ENCODE measurements around the gene OAS2. TPM values are rescaled to one million over a fixed set of nuclear protein-coding genes. Genes with fewer than 3 reads are reported as not detected.

Gene OAS2
- total RNA-seq, 1 donor from 2014 or later, result 96.4 TPM

GRCh38 chr12:113022563-113023297, 44.4 kb downstream of the OAS2 start:
- no peaks in the 10 kb centered on the region for H3K4me1 ChIP-seq
- intact Hi-C loops (cut with DNase I), result no loop called here
- H3K36me3 ChIP-seq, result no peaks in the 10 kb centered on the region
- H3K9me3 ChIP-seq, result no peaks in the 10 kb centered on the region
- no peak for DNase-seq
- H3K4me3 ChIP-seq, result no peak overlapping the region
- TF ChIP-seq CTCF (IDR thresholded peaks at IDR 0.05), result no peak
- ATAC-seq, result no peak
- H3K27me3 ChIP-seq (ENCODE audit: low read depth), result no peaks in the 10 kb centered on the region
- no peak overlapping the region for H3K27ac ChIP-seq

- ATAC-seq, result no peak
Observed at GRCh38 chr12:113027726-113028125, 49.4 kb downstream of the OAS2 start.

GRCh38 chr12:113030875-113031525, 52.7 kb downstream of the OAS2 start:
- no peak for DNase-seq
- peak; percentile 49 to 77 for ATAC-seq
- intact Hi-C loops (cut with DNase I), result no loop called here

More at GRCh38 chr12:113027726-113028125, 49.4 kb downstream of the OAS2 start:
- H3K27me3 ChIP-seq (ENCODE audit: low read depth), result no peaks in the 10 kb centered on the region
- H3K36me3 ChIP-seq, result no peaks in the 10 kb centered on the region
- H3K27ac ChIP-seq, result no peak overlapping the region
- no peaks in the 10 kb centered on the region for H3K9me3 ChIP-seq
- H3K4me3 ChIP-seq, result no peak overlapping the region
- DNase-seq, result no peak
- TF ChIP-seq CTCF (IDR thresholded peaks at IDR 0.05), result no peak
- no peaks in the 10 kb centered on the region for H3K4me1 ChIP-seq
- intact Hi-C loops (cut with DNase I), result no loop called here

GRCh38 chr12:113039911-113040445, 61.7 kb downstream of the OAS2 start:
- Histone ChIP-seq H3K4me3 (no peak overlapping the region), H3K27ac (no peak overlapping the region), H3K27me3 (ENCODE audit: low read depth) (no peaks in the 10 kb centered on the region), H3K4me1 (no peaks in the 10 kb centered on the region), H3K9me3 (no peaks in the 10 kb centered on the region), H3K36me3 (no peaks in the 10 kb centered on the region)
- DNase-seq, result no peak
- TF ChIP-seq CTCF (IDR thresholded peaks at IDR 0.05), result no peak
- no peak for ATAC-seq
- intact Hi-C loops (cut with DNase I), result no loop called here

More at GRCh38 chr12:113030875-113031525, 52.7 kb downstream of the OAS2 start:
- H3K9me3 ChIP-seq, result no peaks in the 10 kb centered on the region
- no peak overlapping the region for H3K4me3 ChIP-seq
- no peaks in the 10 kb centered on the region for H3K4me1 ChIP-seq
- peak; percentile 64 for TF ChIP-seq CTCF (IDR thresholded peaks at IDR 0.05)
- no peaks in the 10 kb centered on the region for H3K27me3 ChIP-seq (ENCODE audit: low read depth)
- H3K27ac ChIP-seq, result no peak overlapping the region
- H3K36me3 ChIP-seq, result no peaks in the 10 kb centered on the region

- no peaks in the 10 kb centered on the region for H3K9me3 ChIP-seq
- no peak overlapping the region for H3K4me3 ChIP-seq
- no peak overlapping the region for H3K27ac ChIP-seq
- ATAC-seq, result peak; percentile 90 to 94
- no peak for TF ChIP-seq CTCF (IDR thresholded peaks at IDR 0.05)
- H3K36me3 ChIP-seq, result no peaks in the 10 kb centered on the region
- H3K4me1 ChIP-seq, result no peaks in the 10 kb centered on the region
- DNase-seq, result peak; percentile 86
- intact Hi-C loops (cut with DNase I), result no loop called here
- H3K27me3 ChIP-seq (ENCODE audit: low read depth), result no peaks in the 10 kb centered on the region
Observed at GRCh38 chr12:113040722-113041171, 62.4 kb downstream of the OAS2 start.
